GM19452 (cell line): ENCODE measurements around the gene IREB2.
A peak's percentile ranks its signal among the peaks of the same experiment; 100 is the strongest.
"Not testable (repeated sequence)": the region's sequence is repeated elsewhere in the genome, so short reads cannot be mapped to it uniquely, and the experiment has no call there.

Experiments
- ATAC-seq: cut with Tn5 transposase; IDR thresholded peaks from one replicate; pipeline ENCODE4 v1.9.1; 2021; ENCODE audit not compliant: unreplicated experiment

The IREB2 gene

DNA sequence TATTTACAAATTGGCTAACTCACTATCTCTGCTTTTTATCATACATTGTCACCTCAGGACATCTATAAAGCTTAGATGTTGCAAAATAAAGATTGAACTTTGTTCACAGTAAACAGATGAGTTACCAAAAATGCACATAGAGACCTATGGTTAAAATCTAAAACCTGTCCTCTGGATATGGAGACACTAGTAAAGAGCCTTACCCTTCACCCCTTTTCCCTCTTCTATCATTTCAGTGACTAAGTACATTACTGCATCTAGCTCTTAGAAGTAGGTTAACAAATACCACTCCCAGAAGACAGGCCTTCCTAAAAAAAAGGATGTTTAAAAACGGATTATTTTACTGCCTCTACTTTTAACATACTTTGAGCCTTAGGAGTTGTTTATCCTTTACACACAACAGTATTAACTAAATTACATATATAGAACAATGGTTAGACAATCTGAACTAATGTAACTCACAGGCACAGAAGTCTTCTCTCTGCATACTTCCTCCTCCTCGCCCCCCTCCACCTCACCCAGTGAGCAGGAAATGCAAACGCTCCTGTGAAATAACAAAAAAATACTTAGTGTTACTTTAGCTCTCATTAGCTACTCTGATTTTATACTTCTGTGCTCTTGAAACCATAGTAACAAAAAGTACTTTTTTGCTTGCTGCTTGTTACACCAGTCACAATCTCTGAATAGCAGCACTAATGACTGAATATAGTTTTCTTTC, 23.3 kb downstream of the IREB2 start:
- ATAC-seq = no peak

DNA sequence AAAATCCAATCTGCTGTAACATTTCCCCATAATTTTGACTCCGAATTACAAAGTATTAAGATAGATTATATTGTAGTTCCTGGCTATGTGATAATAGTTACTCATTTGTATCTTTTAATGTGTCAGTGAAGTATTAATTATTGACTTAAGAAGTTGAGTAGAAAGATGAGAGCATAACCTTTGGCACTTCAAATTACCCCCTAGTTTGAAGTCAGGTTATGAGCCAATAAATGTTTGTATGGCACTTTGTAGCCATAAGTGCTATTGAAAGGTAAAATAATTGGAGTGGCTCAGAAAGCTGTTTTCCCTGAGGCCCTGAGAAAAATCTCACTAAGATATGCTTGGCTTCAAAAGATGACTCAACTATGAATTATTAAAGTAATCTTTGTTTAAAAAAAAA, 31.0 kb downstream of the IREB2 start:
- ATAC-seq = no peak

DNA sequence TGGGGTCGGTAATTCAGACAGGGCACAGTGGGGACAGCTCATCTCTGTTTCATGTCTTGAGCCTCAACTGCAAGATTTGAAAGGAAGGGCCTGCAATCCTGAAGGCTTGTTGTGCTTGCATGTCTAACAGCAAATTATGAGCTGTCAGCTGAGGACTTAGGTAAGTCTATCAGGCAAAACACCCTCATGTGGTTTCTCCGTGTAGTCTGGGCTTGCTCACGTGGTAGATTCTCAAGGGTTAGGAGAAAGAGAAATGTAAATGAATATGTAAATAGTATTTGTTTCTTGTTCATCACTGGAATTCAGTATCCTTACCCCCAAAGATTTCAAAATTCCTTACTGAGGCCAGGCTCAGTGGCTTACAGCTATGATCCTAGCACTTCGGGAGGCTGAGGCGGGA, 39.3 kb downstream of the IREB2 start:
- no peak for ATAC-seq

- no peak for ATAC-seq
These were observed 41.6 kb downstream of the IREB2 start for GRCh38 chr15:78479650-78480049.

GRCh38 chr15:78481917-78482316, 43.9 kb downstream of the IREB2 start:
- no peak for ATAC-seq

- no peak for ATAC-seq
These were observed 54.9 kb downstream of the IREB2 start for GRCh38 chr15:78492872-78493271.

- ATAC-seq = no peak
These were observed 63.8 kb downstream of the IREB2 start for GRCh38 chr15:78501857-78502256.

DNA sequence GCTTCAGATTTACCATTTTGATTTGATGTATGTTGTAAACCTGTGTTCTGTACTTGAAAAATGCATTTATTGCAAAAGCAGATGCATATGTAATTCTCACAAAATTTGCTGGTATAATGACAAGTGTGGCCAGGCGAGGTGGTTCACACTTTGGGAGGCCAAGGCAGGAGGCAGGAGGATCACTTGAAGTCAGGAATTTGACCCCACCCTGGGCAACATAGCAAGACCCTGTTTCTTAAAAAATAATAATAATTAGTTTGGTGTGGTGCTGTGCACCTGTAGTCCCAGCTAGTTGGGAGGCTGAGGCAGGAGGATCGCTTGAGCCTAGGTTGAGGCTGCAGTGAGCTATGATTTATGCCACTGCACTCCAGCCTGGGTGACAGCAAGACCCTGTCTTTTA, 64.6 kb downstream of the IREB2 start:
- no peak for ATAC-seq

GRCh38 chr15:78506971-78507830, 69.2 kb downstream of the IREB2 start, which contains the start of gene HYKK:
Gene HYKK, plus strand, starts transcription at chr15:78507577. Its CDS starts 5,512 bp downstream, at chr15:78513089.
- ATAC-seq = peak; percentile 82

GRCh38 chr15:78507831-78508160, 69.8 kb downstream of the IREB2 start:
- ATAC-seq = peak; percentile 25

- ATAC-seq = no peak
These were observed 70.3 kb downstream of the IREB2 start for GRCh38 chr15:78508272-78508671.

DNA sequence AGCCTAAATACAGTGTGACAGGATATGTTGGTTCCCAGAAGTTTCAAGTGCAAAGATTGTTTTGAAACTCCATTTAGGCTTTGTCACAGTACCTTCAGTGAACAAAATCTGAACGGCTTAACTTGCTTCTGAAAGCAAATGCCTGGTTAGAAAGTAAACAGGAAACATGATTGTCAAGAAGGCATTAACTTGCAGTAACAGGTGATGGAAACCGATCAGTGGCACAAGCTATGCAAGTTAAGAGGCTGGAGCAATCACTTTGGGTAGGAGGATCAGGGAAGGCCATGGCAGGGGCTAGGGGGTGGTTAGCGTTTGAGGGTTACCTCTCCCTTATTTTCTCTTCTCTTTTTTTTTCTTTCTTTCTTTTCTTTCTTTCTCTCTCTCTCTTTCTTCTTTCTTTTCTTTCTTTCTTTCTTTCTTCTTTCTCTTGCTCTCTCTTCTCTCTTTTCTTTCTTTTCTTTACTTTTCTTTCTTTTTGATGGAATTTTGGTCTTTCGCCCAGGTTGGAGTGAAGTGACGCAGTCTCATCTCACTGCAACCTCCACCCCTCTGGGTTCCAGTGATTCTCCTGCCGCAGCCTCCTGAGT, 71.8 kb downstream of the IREB2 start:
- no peak for ATAC-seq

DNA sequence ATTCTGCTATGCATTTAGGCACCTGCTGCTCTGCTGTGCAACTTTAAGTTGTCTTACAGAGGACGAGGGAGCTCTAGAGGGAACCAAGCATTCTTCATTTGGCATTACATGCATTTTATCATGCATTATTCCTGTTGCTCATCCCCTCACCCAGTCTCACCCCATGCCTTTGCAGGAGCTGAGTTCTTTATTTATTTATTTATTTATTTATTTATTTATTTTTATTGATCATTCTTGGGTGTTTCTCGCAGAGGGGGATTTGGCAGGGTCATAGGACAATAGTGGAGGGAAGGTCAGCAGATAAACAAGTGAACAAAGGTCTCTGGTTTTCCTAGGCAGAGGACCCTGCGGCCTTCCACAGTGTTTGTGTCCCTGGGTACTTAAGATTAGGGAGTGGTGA, 82.0 kb downstream of the IREB2 start:
- ATAC-seq = not testable (repeated sequence)

DNA sequence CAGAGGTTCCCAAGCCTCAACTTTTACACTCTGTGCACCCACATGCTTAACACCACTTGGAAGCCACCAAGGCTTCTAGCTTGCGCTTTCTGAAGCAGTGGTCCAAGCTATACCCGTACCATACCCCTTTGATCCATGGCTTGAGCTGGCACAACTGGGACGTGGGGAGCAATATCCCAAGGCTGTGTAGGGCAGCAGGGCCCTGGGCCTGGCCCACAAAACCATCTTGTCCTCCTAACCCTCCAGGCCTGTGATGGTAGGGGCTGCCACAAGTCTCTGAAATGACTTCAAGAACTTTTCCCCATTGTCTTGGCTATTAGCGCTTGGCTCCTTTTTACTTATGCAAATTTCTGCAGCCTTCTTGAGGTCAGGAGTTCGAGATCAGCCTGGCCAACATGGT, 86.2 kb downstream of the IREB2 start:
- no peak for ATAC-seq

DNA sequence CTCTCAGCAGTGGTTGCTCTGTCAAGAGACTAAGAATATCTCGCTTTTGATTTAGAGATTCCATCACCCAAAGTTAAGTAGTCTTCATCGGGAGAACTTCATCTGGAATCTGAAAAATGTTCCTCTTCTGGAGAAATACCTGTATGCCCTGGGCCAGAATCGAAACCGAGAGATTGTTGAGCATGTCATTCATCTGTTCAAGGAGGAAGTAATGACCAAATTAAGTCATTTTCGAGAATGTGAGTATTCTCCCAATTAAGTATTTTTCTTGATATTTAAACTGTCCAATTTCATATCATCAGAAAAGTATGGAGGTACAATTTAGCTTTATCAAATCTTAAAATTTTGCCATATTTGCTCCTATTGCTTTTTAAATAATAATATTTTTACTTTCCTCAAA, 89.3 kb downstream of the IREB2 start:
- ATAC-seq = no peak

GRCh38 chr15:78533331-78533730, 95.3 kb downstream of the IREB2 start:
- no peak for ATAC-seq

DNA sequence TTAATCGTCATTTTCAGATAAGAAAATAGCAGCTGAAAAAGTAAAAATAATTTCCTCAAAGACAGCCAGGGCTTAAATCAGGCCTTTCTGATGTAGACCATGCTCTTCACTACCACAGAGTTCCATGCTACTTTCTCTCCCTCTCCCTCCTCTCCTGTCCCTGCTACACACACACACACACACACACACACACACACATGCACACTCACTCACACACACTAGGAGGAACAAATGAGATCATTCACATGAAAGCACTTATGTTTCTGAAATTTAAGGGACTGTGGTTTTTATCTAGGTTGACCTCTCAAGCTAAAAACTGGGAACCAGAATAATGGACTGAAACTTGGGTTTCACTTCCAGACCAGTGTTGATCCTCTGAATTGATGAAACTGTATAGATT, 98.1 kb downstream of the IREB2 start:
- no peak for ATAC-seq

DNA sequence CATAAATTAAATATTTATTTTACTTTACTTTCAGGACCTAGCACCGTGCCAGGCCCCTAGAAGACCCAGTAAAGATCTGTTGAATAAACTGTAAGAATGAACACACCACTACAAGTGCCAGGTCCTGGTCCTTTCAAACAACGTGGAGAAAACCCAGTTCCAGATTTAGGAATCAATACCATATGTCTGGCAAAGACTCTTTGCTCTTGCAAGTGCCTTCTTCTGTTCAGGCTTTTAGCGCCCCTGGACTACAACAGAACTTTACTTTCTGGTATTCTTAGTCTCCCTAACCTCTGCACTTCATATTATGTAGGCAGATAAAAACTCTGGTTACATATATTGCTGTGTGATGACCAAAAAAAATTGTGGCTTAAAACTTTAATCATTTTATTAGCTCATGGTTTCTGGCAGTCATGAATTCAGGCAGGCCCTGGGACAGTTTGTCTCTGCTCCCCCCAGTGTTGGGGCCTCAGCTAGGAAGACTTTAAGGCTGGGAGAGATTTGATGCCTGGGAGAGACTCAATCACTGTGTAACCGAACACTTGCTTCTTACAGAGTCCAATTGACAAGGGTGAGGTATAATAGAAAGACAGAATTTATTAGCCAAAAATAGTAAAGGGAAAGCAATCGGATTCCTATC, 99.4 kb downstream of the IREB2 start:
- ATAC-seq = no peak

GRCh38 chr15:78538358-78538757, 100.3 kb downstream of the IREB2 start:
- no peak for ATAC-seq

DNA sequence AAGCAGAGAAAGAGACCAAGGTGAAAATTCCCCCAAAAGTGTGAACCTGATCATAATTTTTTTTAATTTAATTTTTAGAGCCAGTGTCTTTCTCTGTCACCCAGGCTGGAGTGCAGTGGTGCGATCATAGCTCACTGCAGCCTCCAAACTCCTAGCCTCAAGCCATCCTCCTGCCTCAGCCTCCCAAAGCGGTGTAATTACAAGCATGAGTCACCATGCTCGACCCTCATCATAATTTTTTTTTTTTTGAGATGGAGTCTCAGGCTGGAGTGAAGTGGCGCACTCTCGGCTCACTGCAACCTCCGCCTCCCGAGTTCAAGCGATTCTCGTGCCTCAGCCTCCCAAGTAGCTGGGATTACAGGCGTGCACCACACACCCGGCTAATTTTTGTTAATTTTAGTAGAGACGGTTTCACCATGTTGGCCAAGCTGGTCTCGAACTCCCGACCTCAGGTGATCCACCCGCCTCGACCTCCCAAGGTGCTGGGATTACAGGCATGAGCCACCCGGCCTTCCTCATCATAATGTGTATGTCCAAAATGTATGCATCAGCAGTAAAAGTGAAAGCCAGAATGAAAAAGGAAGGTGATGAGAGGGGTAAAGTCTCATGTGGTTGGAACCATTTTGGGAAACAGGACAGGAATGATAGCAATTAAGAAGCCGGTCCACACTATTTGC, 101.6 kb downstream of the IREB2 start:
- not testable (repeated sequence) for ATAC-seq
